Uterus (tissue), 4 donors: ENCODE results near the gene SURF2. TPM values are rescaled to one million over a fixed set of nuclear protein-coding genes. Genes with fewer than 3 reads are reported as not detected.

Experiments
- DNase-seq, 2 donors: peaks; one replicate each; pipeline ENCODE4 v3.0.0-alpha.2; 2019 to 2020
- H3K27ac ChIP-seq, 2 donors: fragments of 200-600 bp; sonication (generic); 1 replicate in 1 of 2; 2 replicates in 1 of 2; pipeline ENCODE4 v1.5.1; 2016 to 2018
- H3K27me3 ChIP-seq, 2 donors: fragments of 200-600 bp; sonication (generic); one replicate each; pipeline ENCODE4 v1.5.1; 2018 to 2019; ENCODE audit warnings: control low read depth in 1 of 2
- H3K36me3 ChIP-seq, 2 donors: fragments of 200-600 bp; sonication (generic); one replicate each; pipeline ENCODE4 v1.5.1; 2019; ENCODE audit warnings: control low read depth in 1 of 2
- H3K4me1 ChIP-seq, 2 donors: fragments of 200-600 bp; sonication (generic); one replicate each; pipeline ENCODE4 v1.5.1; 2018 to 2019; ENCODE audit warnings: control low read depth in 1 of 2
- H3K4me3 ChIP-seq, 2 donors: fragments of 200-600 bp; sonication (generic); 1 replicate in 1 of 2; 2 replicates in 1 of 2; pipeline ENCODE4 v1.5.1; 2018 to 2019; ENCODE audit warnings: mild to moderate bottlenecking in 1 of 2
- H3K9me3 ChIP-seq, 2 donors: fragments of 200-600 bp; sonication (generic); one replicate each; pipeline ENCODE4 v1.5.1; 2019; ENCODE audit warnings: control low read depth in 1 of 2
- CTCF ChIP-seq, 4 experiments: fragments of 200-600 bp in 2 of 4; fragments of 450-650 bp in 2 of 4; sonication (generic) in 2 of 4; IDR thresholded peaks; one replicate each; pipeline ENCODE4 v1.5.1; 2016 to 2019; ENCODE audit warnings: antibody characterized with exemption in 4 of 4, mild to moderate bottlenecking in 2 of 4, moderate library complexity in 1 of 4
- POLR2A ChIP-seq, 2 donors: fragments of 450-650 bp; IDR thresholded peaks; one replicate each; pipeline ENCODE4 v1.6.1; 2016; ENCODE audit warnings: antibody characterized with exemption in 2 of 2, mild to moderate bottlenecking in 1 of 2, moderate library complexity in 1 of 2
- intact Hi-C: fragments of 100-400 bp; cut with DNase I; formaldehyde crosslinking; loops from one replicate; pipeline ENCODE4 v1.15.1; 2023; ENCODE audit warnings: low total_unique reads
- total RNA-seq, 4 donors: library from RNA; depleted of rRNA in 3 of 4; stranded (reverse); fragments of >200 nt in 3 of 4; gene quantifications; one replicate each; pipeline versions ENCODE4 v1.1.0 to v1.2.4, GENCODE V29; 2014 to 2023
- donor health status: DM: yes; HTN: yes; CAD: no.

SURF2 gene
- total RNA-seq, 4 donors from 2014 or later = 0.51 to 15.3 (median 5.9) TPM; not detected in 1

DNA sequence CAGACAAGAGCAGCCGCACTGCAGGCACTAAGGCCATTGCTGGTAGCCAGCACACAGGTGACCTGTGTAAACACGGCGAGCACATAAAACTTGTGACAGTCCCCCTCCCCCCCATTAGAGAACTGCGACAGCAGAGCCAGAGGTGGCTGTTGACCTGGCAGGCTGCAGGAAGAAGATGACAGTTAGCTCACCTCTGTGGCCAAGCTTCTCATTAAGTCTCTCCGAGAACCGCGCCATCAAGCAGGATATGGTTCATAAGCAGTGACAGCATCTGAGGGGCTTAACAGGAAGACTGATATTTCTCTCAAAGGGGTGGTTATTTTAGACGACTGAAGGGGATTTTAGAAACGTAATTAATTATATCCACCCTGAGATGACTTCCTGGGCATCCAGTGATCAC lies 14.3 kb downstream of the SURF2 start:
- intact Hi-C loops = no loop called here
- Histone ChIP-seq H3K9me3 (no peaks in the 10 kb centered on the region), H3K36me3 (no peaks in the 10 kb centered on the region), H3K27ac (no peak overlapping the region), H3K27me3 (no peaks in the 10 kb centered on the region), H3K4me3 (no peak overlapping the region), H3K4me1 (peaks cover 14 to 52% of the 10 kb centered on the region in 2 donors)
- TF ChIP-seq CTCF (IDR thresholded peaks at IDR 0.05) = no peak
- no peak for TF ChIP-seq POLR2A (IDR thresholded peaks at IDR 0.05)
- no peak for DNase-seq

DNA sequence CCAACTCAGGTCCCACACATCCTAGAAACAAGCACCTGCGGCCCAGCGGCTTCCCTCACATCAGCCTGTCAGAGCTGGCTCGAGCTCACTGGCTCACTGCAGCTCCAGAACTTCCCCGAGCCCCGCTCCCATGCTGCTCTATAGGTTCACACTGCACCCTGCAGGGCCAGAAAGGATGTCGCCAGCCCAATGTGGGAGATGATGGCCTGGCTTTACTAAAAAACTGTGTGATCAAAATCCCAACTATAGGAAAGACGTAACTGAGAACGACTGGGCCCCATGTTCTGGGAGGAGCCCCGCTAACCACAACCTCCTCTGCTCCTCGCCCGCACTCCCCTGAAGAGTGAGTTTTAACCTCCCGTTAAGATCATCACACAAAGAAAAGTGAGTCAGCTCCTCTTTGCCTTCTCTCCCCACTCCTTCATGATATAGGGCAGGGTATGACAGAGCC lies 14.9 kb downstream of the SURF2 start:
- Histone ChIP-seq H3K27ac (no peak overlapping the region), H3K27me3 (no peaks in the 10 kb centered on the region), H3K4me1 (peaks cover 14 to 52% of the 10 kb centered on the region in 2 donors), H3K9me3 (no peaks in the 10 kb centered on the region), H3K36me3 (no peaks in the 10 kb centered on the region), H3K4me3 (no peak overlapping the region)
- TF ChIP-seq POLR2A (IDR thresholded peaks at IDR 0.05) = no peak
- no peak for TF ChIP-seq CTCF (IDR thresholded peaks at IDR 0.05)
- intact Hi-C loops = no loop called here
- no peak for DNase-seq

DNA sequence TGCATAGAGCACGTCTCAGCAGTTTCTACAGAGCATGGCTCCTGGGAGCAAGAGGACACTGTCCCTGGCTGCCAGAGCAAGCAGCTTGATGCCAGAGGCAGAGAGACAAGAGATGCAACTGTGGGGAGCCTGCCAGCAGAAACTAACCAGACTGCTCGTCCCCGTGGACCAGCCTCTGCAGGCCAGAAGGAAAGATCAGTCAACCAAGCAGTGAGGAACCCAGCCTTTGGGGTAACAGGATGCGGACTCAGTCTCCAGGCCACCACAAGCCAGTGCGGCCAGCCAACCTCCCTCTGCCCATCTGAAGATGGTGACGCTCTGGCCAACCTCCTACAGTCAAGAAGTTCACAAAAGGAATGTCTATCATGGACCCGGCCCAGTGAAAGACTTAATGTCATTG lies 15.8 kb downstream of the SURF2 start:
- intact Hi-C loops = no loop called here
- no peaks in the 10 kb centered on the region for H3K9me3 ChIP-seq
- no peak for DNase-seq
- H3K4me1 ChIP-seq = peaks cover 14 to 52% of the 10 kb centered on the region in 2 donors
- H3K4me3 ChIP-seq = no peak overlapping the region
- H3K27me3 ChIP-seq = no peaks in the 10 kb centered on the region
- H3K36me3 ChIP-seq = no peaks in the 10 kb centered on the region
- no peak overlapping the region for H3K27ac ChIP-seq
- TF ChIP-seq POLR2A (IDR thresholded peaks at IDR 0.05) (no peak), CTCF (IDR thresholded peaks at IDR 0.05) (no peak)

DNA sequence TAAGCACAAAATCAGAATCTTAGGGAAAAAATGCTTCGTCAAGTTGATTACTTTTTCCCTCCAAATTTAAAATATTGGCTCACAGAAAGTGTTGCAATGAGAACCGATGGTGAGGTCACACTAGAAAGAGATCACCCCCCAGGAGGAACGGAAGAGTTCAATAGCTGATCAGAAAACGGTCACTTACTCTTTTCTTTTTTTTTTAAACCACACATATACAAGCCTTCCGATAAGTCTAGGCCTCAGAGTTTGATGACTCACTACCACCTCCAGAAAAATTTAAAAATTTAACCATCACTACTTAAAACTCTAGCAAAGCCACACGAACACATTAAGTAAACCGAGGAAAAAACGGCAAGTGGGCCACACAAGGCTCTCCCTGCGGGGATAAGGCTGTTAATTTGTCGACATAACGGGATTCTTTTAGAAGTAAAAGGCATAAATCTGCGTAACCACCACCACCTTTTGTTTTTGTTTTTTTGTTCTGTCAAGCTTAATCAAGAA lies 18.3 kb downstream of the SURF2 start:
- no peak for DNase-seq
- peaks cover 14 to 33% of the 10 kb centered on the region in 2 donors for H3K4me1 ChIP-seq
- intact Hi-C loops = no loop called here
- peak overlapping the region; percentile 63 to 89 for H3K4me3 ChIP-seq
- no peaks in the 10 kb centered on the region for H3K36me3 ChIP-seq
- H3K27ac ChIP-seq = peak overlapping the region; percentile 84 to 91
- no peak for TF ChIP-seq CTCF (IDR thresholded peaks at IDR 0.05)
- TF ChIP-seq POLR2A (IDR thresholded peaks at IDR 0.05) = no peak
- H3K27me3 ChIP-seq = no peaks in the 10 kb centered on the region
- H3K9me3 ChIP-seq = no peaks in the 10 kb centered on the region

DNA sequence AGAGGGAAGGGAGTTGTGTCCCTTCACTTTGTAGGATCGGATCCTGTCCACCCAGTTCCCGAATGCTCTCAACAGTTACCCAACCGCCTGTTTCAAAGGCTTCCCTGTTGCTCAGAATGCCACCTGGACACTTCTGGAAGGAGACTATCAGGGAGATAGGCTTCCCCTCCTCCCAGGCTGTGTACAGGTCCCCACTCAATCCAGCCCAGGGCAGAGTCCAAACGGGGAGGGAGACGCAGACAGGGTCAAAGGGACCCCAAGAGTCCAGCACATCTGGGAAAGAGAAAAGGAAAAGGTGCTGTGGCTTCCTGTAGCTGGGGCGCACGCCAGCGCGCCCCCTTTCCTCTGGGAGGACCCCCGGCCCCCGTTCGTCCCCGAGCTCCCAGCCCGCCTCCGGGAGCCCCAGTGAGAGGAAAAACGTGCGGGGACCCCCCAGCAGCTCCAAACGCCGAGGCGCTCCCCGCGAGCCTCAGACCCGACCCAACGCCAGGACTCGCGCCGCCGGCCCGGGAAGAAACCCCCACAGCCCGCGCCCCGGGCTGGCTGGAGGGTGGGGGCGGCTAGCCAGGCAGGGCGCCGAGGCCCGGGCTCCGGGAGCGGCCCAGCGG lies 18.9 kb downstream of the SURF2 start:
- H3K4me1 ChIP-seq = peaks cover 14 to 28% of the 10 kb centered on the region in 2 donors
- H3K9me3 ChIP-seq = no peaks in the 10 kb centered on the region
- no peak for DNase-seq
- intact Hi-C loops = no loop called here
- H3K27me3 ChIP-seq = no peaks in the 10 kb centered on the region
- peak overlapping the region; percentile 84 to 91 for H3K27ac ChIP-seq
- H3K36me3 ChIP-seq = no peaks in the 10 kb centered on the region
- TF ChIP-seq POLR2A (IDR thresholded peaks at IDR 0.05) = no peak
- no peak for TF ChIP-seq CTCF (IDR thresholded peaks at IDR 0.05)
- peak overlapping the region; percentile 63 to 89 for H3K4me3 ChIP-seq
